Activated CD4-positive, CD25-positive, alpha-beta regulatory T cell treated with anti-CD3 and anti-CD28 coated beads, Interleukin-2, amount 50 U/mL, for 16 hours (primary cell): ENCODE data around the gene PER1.

Experiments
- DNase-seq: peaks from one replicate; pipeline ENCODE4 v3.0.0-alpha.2; 2020; ENCODE audit warnings: low read depth, low spot score

PER1 gene

GRCh38 chr17:8154608-8155155 lies 2.5 kb upstream of the PER1 start:
- no peak for DNase-seq

- DNase-seq: peak; percentile 80
Observed at GRCh38 chr17:8153957-8154607, 1.9 kb upstream of the PER1 start.

DNA sequence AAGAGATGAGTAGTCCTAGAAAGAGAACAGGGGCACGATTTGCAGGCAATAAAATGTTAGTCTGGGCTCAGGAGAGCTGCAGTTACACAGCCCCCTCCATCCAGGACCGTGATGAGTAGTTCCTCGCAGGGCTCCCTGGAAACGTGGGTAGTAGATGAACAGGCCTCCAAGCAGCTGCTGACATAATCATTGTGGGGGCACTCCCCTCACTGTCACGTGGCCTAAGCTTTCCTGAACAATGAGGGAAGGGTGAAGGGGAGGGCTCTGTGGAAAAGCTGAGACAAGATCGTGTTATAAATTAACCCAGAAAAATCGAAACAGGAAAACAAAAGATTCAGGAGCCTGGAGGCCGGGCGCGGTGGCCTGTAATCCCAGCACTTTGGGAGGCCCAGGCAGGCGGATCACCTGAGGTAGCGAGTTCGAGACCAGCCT lies 1.3 kb upstream of the PER1 start:
- no peak for DNase-seq

- DNase-seq: no peak
Observed at GRCh38 chr17:8153031-8153451, 837 bp upstream of the PER1 start.

GRCh38 chr17:8151641-8152111 lies 528 bp downstream of the PER1 start:
- no peak for DNase-seq

GRCh38 chr17:8151120-8151640 lies 1.0 kb downstream of the PER1 start:
- peak; percentile 79 for DNase-seq

- no peak for DNase-seq
Observed at GRCh38 chr17:8150194-8151119, 1.7 kb downstream of the PER1 start.

- DNase-seq: no peak
Observed at GRCh38 chr17:8149419-8150193, 2.6 kb downstream of the PER1 start.

DNA sequence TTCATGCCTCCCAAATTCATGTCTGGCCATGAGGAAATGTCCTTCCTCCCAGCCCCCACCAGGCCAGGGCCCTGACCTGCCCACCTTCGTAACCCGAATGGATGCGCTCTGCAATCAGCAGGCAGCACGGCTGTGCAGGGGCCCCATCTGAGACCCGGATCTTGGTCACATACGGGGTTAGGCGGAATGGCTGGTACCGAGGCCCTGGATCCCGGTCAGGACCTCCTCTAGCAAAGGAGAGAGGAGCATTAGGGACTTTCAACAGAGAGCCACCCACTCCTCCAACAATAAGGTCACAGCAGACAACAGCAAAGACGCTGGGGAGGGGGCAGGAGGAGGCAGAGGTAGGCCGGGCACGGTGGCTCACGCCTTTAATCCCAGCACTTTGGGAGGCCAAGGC lies 3.6 kb downstream of the PER1 start:
- DNase-seq: no peak

DNA sequence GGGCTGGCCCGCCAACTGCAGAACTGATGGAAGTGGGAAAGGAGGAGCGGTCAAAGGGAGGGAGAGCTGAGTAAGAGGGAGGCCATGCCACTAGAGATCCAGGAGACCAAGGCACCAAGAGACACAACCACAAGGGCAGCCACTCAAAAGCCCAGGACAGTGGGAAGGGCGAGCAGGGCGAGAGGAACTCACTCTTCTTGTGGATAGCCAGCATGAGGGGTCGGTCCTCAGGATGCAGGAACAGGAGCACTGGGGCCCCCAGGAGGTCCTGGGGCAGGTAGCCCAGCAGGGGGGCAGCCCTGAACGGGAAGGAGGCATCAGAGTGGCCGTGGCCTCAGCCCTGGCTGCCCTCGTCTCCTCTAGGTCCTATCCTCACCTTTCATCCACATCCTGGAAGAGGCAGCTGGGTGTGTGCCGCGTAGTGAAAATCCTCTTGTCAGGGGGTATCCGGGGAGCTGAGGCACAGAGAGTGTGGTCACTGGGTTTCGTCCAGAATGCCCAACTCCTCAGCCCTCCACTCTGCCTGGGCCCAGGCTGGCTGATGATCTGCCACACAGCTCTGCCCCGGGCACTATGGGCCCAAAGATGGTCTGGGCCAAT lies 4.3 kb downstream of the PER1 start:
- no peak for DNase-seq

- DNase-seq: no peak
Observed at GRCh38 chr17:8147141-8147804, 4.9 kb downstream of the PER1 start.

DNA sequence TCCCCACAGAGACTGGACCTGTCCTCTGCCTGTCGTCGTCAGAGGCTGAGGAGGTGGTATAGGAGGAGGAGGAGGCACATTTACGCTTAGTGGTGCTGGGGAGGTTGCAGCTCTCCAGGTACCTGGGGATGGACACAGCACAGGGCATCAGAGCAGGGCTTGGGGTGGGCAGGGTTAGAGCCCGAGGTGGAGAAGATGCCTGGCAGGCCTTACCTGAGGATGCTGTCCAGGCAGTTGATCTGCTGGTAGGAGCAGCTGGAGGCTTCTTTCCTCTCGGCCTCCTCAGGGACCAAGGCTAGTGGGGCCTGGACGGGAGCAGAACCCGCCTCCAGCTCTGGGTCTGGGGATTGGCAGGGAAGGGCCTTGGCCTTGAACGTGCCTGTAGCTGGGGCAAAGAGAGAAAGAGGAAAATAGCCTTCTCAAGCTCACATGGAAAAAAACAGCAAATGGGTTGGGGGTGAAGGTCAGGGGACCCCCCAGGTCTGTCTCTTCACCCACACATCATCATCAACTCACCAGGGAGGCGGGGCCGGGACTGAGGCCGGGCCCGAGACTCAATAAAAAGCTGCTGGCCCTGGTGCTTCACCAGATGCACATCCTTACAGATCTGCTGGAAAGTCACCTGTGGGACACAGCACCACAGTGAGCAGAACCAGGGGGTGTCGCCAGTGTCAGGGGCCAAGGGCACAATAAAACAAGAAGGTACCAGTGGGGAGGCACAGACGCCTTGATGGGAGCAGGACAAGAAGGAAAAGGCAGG lies 5.6 kb downstream of the PER1 start:
- DNase-seq: no peak

- DNase-seq: no peak
Observed at GRCh38 chr17:8145811-8146210, 6.4 kb downstream of the PER1 start.

DNA sequence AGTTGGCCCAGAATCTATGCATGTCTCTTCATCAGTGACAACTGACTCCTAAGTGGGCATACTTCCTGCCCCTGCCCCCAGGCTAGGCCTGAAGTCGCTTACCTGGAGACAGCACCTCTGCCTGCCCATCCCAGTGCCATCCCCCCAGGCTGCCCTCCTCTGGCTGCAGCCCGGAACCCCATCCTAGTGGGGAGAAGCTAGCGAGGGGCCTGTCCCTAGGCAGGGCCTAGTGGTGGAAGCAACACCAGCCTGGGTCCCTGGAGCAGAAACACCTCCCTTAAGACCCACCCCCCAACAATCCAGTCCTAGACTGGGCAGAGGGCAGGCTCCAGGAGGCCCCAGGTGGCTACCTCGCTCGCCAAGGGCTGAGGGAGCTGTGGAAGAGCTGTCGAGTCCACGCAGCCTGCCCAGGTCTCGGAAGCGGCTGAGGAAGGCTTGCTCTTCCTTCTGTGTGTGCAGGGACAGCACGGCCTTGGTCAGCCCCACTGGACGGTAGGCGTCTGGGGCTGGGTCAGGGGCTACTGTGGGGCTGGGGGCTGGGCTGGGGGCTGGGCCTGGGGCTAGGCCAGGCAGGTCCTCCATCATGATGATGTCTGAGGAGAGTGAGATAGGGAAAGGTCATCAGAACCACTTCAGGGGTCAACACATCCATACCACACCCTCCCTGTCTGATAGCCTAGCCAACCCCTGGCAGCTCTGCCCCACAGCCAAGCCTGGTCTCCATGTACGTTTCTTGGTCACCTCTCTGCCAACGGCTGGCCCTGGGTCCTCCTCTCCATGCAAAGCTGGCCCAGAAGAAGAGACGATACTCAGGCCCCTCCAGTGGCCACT lies 7.6 kb downstream of the PER1 start:
- no peak for DNase-seq

DNA sequence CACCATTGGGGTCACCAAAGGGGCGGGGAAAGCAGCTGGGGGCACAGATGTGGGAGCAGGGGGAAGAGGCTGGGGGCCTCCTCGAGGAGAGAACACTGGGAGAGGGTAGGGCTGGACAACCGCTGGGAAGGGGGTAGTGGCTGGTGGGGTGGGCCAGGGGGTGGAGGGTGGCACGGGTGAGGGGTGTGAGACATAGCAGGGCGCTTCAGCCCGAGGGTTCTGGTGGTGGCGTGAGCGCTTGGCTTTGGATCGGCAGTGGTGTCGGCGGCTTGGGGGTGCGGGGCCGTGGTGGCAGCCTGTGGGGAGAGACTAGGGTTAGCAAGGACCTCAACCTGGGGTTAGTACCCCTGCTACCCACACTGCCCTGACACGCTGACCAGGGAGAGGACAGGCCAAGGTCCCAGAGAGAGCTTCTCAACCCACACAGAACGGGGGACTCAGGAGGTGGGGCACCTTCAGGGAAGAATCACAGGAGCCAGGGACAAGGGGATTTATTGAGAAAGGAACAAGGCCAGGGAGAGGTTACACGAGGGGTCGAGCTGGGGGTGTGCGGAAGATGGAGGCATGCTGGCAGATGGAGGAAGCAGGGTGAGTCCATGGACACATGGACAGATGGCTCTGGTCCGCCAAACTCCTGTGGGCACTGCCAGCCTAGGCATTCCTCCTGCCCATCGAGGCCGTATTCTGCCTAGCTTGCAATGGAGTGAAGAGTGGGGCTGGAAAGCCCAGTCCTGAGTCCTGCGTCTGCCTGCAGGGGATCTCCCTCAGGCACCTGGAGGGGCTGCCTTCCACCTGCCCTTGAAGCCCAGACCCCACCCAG lies 8.4 kb downstream of the PER1 start:
- DNase-seq: no peak

- DNase-seq: no peak
Observed at GRCh38 chr17:8142887-8143580, 9.2 kb downstream of the PER1 start.

- DNase-seq: no peak
Observed at GRCh38 chr17:8142158-8142886, 9.9 kb downstream of the PER1 start.
